Mesenchymal stem cell (in vitro differentiated cells and primary cell): ENCODE data around the gene AADACL2.

Experiments used
- DNase-seq: peaks from one replicate; pipeline ENCODE4 v3.0.0-alpha.2; 2013
- H2AFZ ChIP-seq: one replicate; pipeline ENCODE4 v1.6.1; 2013; ENCODE audit warnings: low read depth, mild to moderate bottlenecking, control low read depth, inconsistent platforms, low read length, moderate library complexity
- H2AK5ac ChIP-seq: 2 replicates; pipeline ENCODE4 v1.6.1; 2013; ENCODE audit warnings: low read length, moderate library complexity, mild to moderate bottlenecking, inconsistent platforms; ENCODE audit not compliant: severe bottlenecking
- H2BK120ac ChIP-seq: one replicate; pipeline ENCODE4 v1.6.1; 2013; ENCODE audit warnings: low read depth, mild to moderate bottlenecking, inconsistent platforms, low read length, moderate library complexity
- H2BK12ac ChIP-seq, 2 experiments: one replicate each; pipeline ENCODE4 v1.6.1; 2013; ENCODE audit warnings: inconsistent platforms in 2 of 2, low read length in 2 of 2, mild to moderate bottlenecking in 2 of 2, moderate library complexity in 2 of 2, control low read depth in 1 of 2
- H2BK15ac ChIP-seq: one replicate; pipeline ENCODE4 v1.6.1; 2013; ENCODE audit warnings: mild to moderate bottlenecking, low read depth, inconsistent platforms; ENCODE audit not compliant: poor library complexity, severe bottlenecking
- H2BK5ac ChIP-seq: 2 replicates; pipeline ENCODE4 v1.6.1; 2013; ENCODE audit warnings: low read depth, mild to moderate bottlenecking, low read length, control low read depth, inconsistent platforms; ENCODE audit not compliant: poor library complexity, severe bottlenecking
- H3K14ac ChIP-seq, 2 experiments: one replicate each; pipeline ENCODE4 v1.6.1; 2013; ENCODE audit warnings: inconsistent platforms in 2 of 2, low read length in 2 of 2, control low read depth in 1 of 2, mild to moderate bottlenecking in 1 of 2, moderate library complexity in 1 of 2
- H3K18ac ChIP-seq, 2 experiments: one replicate each; pipeline ENCODE4 v1.6.1; 2013; ENCODE audit warnings: inconsistent platforms in 2 of 2, low read length in 2 of 2, control low read depth in 1 of 2, low read depth in 1 of 2, mild to moderate bottlenecking in 1 of 2
- H3K23ac ChIP-seq, 2 experiments: one replicate each; pipeline ENCODE4 v1.6.1; 2013; ENCODE audit warnings: inconsistent platforms in 2 of 2, low read length in 2 of 2, mild to moderate bottlenecking in 2 of 2, moderate library complexity in 2 of 2, control low read depth in 1 of 2
- H3K27ac ChIP-seq: 2 replicates; pipeline ENCODE4 v1.5.1; 2013; ENCODE audit warnings: mild to moderate bottlenecking, moderate library complexity, low read length, control low read depth, inconsistent platforms; ENCODE audit not compliant: poor library complexity, severe bottlenecking
- H3K27me3 ChIP-seq, 2 experiments: 2 replicates each; pipeline versions ENCODE4 v1.6.1 to v1.7.0; 2013; ENCODE audit warnings: low read length in 2 of 2, mild to moderate bottlenecking in 2 of 2, moderate library complexity in 2 of 2, control low read depth in 1 of 2, inconsistent platforms in 1 of 2; ENCODE audit not compliant: control insufficient read depth in 1 of 2, insufficient read depth in 1 of 2
- H3K36me3 ChIP-seq, 2 experiments: 2 replicates each; pipeline versions ENCODE4 v1.6.1 to v1.7.0; 2013; ENCODE audit warnings: low read length in 2 of 2, control low read depth in 1 of 2, inconsistent platforms in 1 of 2, low read depth in 1 of 2, mild to moderate bottlenecking in 1 of 2; ENCODE audit not compliant: insufficient read depth in 2 of 2, control insufficient read depth in 1 of 2
- H3K4ac ChIP-seq, 2 experiments: one replicate each; pipeline ENCODE4 v1.6.1; 2013; ENCODE audit warnings: inconsistent platforms in 2 of 2, low read length in 2 of 2, mild to moderate bottlenecking in 2 of 2, moderate library complexity in 2 of 2, control low read depth in 1 of 2, low read depth in 1 of 2
- H3K4me1 ChIP-seq: 2 replicates; pipeline ENCODE4 v1.6.1; 2013; ENCODE audit warnings: low read depth, low read length, control low read depth; ENCODE audit not compliant: control insufficient read depth, insufficient read depth
- H3K4me2 ChIP-seq: 2 replicates; pipeline ENCODE4 v1.6.1; 2013; ENCODE audit warnings: low read length, mild to moderate bottlenecking, inconsistent platforms; ENCODE audit not compliant: poor library complexity, severe bottlenecking
- H3K4me3 ChIP-seq, 2 experiments: 2 replicates each; pipeline versions ENCODE4 v1.5.1 to v1.7.0; 2013; ENCODE audit warnings: low read length in 2 of 2, mild to moderate bottlenecking in 2 of 2, control low read depth in 1 of 2, low read depth in 1 of 2; ENCODE audit not compliant: insufficient read depth in 1 of 2
- H3K79me1 ChIP-seq: replicated peaks from 2 replicates; pipeline ENCODE4 v1.6.1; 2013; ENCODE audit warnings: mild to moderate bottlenecking, control low read depth, low read length, inconsistent platforms; ENCODE audit not compliant: poor library complexity, severe bottlenecking
- H3K9ac ChIP-seq: 2 replicates; pipeline ENCODE4 v1.7.0; 2013; ENCODE audit warnings: mild to moderate bottlenecking, low read length, moderate library complexity
- H3K9me3 ChIP-seq: 2 replicates; pipeline ENCODE4 v1.7.0; 2013; ENCODE audit warnings: mild to moderate bottlenecking, low read length; ENCODE audit not compliant: control insufficient read depth
- H4K8ac ChIP-seq: one replicate; pipeline ENCODE4 v1.6.1; 2013; ENCODE audit warnings: inconsistent platforms, mild to moderate bottlenecking, low read length, moderate library complexity
- H4K91ac ChIP-seq: one replicate; pipeline ENCODE4 v1.6.1; 2013; ENCODE audit warnings: mild to moderate bottlenecking, low read length, inconsistent platforms
- WGBS: methylation state at CpG from one replicate; pipeline ENCODE4 v1.1.7; 2013; ENCODE audit warnings: mixed read lengths; 5-methylcytosine and 5-hydroxymethylcytosine counted together

AADACL2 gene

DNA sequence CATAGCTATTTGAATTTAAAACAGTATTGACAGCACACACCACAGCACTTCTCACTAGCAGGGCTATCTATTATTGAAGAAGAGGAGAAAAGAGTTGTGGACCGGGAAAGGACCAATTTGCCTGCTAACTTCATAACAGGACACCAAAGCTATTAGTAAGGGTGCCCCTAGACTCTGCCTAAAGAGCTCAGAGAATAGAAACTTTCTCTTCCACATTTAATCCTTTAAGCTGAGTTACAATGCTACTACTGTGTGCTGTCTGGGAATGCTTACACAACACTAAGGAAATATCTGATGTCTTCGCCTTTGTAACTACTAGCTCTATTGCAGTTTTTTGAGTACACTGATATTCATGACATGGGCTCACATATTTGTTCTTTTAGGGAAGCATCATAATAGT is 66.7 kb downstream of the AADACL2 start:
- H3K18ac ChIP-seq: no peak overlapping the region
- H3K23ac ChIP-seq: no peak overlapping the region
- no peak overlapping the region for H4K91ac ChIP-seq
- no peak overlapping the region for H2AFZ ChIP-seq
- no peak overlapping the region for H3K27ac ChIP-seq
- H3K4me2 ChIP-seq: no peak overlapping the region
- no peaks in the 10 kb centered on the region for H3K36me3 ChIP-seq
- no peak overlapping the region for H3K4me3 ChIP-seq
- WGBS: 100% methylated on average over 1 of the region's 2 CpGs
- no peak overlapping the region for H4K8ac ChIP-seq
- H2BK12ac ChIP-seq: no peak overlapping the region
- no peak overlapping the region for H3K9ac ChIP-seq
- H2BK5ac ChIP-seq: no peak overlapping the region
- H3K14ac ChIP-seq: no peak overlapping the region
- no peaks in the 10 kb centered on the region for H3K79me1 ChIP-seq
- no peaks in the 10 kb centered on the region for H3K27me3 ChIP-seq
- no peak overlapping the region for H2AK5ac ChIP-seq
- H2BK120ac ChIP-seq: no peak overlapping the region
- no peak overlapping the region for H3K4ac ChIP-seq
- no peaks in the 10 kb centered on the region for H3K4me1 ChIP-seq
- DNase-seq: no peak
- no peak overlapping the region for H2BK15ac ChIP-seq
- no peaks in the 10 kb centered on the region for H3K9me3 ChIP-seq

DNA sequence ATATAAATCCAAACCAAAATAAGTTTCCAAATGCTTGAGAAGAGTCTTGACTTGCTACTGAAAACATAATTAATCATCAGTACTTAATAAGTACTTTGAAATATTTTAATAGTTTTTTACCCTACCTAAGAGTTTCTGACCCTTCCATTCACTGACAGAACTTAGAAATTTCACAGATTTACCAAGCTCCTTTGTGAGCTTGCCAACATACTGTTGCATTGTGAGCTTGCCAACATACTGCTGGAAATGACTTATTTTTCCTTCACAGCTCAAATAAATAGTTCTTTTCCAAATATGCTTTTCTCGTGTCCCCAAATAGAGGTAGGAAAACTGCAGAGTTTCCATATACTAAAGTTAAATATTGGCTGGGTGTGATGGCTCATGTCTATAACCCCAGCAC is 70.5 kb downstream of the AADACL2 start:
- WGBS: 100% methylated on average over 1 of the region's 1 CpG
- Histone ChIP-seq H3K36me3 (no peaks in the 10 kb centered on the region), H3K14ac (no peak overlapping the region)

DNA sequence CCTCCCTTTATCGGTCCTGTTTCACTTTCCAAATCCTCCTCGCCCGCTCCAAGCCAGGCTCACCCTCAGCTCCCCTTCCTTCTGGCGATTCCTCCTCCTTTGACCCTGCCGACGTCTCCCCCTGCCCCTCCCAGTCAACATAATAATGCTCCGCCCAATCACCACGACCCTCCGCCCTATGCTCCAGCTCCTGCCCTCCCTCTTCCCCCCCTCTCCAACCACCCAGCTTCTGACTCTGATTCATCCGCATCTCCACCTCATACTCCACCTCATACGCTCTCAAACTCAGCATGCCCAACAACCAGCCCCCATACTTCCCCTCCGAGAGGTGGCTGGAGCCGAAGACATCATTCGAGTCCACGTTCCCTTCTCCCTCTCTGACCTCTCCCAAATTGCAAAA is 73.1 kb downstream of the AADACL2 start:
- Histone ChIP-seq H3K14ac (no peak overlapping the region), H2BK12ac (no peak overlapping the region), H3K9ac (no peak overlapping the region), H3K4me1 (no peaks in the 10 kb centered on the region), H2BK15ac (no peak overlapping the region), H3K4me3 (no peak overlapping the region), H2BK5ac (no peak overlapping the region), H3K23ac (no peak overlapping the region), H2BK120ac (no peak overlapping the region), H3K4ac (no peak overlapping the region), H4K91ac (no peak overlapping the region), H3K4me2 (no peak overlapping the region), H3K79me1 (no peaks in the 10 kb centered on the region), H4K8ac (no peak overlapping the region), H3K27ac (no peak overlapping the region), H2AK5ac (no peak overlapping the region), H3K18ac (no peak overlapping the region), H2AFZ (no peak overlapping the region), H3K36me3 (no peaks in the 10 kb centered on the region), H3K27me3 (no peaks in the 10 kb centered on the region), H3K9me3 (peaks cover 21% of the 10 kb centered on the region)
- DNase-seq: no peak
- WGBS: 89% methylated on average over 15 of the region's 15 CpGs

More for the DNA sequence above, 70.5 kb downstream of the AADACL2 start:
- H2BK120ac ChIP-seq: no peak overlapping the region
- H2BK15ac ChIP-seq: no peak overlapping the region
- no peaks in the 10 kb centered on the region for H3K4me1 ChIP-seq
- no peak overlapping the region for H3K4ac ChIP-seq
- H3K9ac ChIP-seq: no peak overlapping the region
- H3K9me3 ChIP-seq: peaks cover 14% of the 10 kb centered on the region
- no peak overlapping the region for H2BK5ac ChIP-seq
- H3K23ac ChIP-seq: no peak overlapping the region
- H2BK12ac ChIP-seq: no peak overlapping the region
- no peak overlapping the region for H4K91ac ChIP-seq
- no peak overlapping the region for H3K27ac ChIP-seq
- H3K18ac ChIP-seq: no peak overlapping the region
- H4K8ac ChIP-seq: no peak overlapping the region
- H3K79me1 ChIP-seq: no peaks in the 10 kb centered on the region
- H3K4me2 ChIP-seq: no peak overlapping the region
- no peak for DNase-seq
- no peak overlapping the region for H2AFZ ChIP-seq
- no peaks in the 10 kb centered on the region for H3K27me3 ChIP-seq
- no peak overlapping the region for H3K4me3 ChIP-seq
- no peak overlapping the region for H2AK5ac ChIP-seq
